Esophagus squamous epithelium (tissue), 4 donors: ENCODE measurements around the gene SMYD3.

Source experiments
- POLR2A ChIP-seq, 4 donors: fragments of 450-650 bp; IDR thresholded peaks; one replicate each; pipeline ENCODE4 v1.6.1; 2017; ENCODE audit warnings: antibody characterized with exemption in 4 of 4, mild to moderate bottlenecking in 4 of 4, moderate library complexity in 3 of 4
- TF ChIP-seq, protein P1 (sequence below), 6 experiments: fragments of 450-650 bp in 4 of 6; fragments of 200-600 bp in 2 of 6; sonication (generic) in 2 of 6; IDR thresholded peaks; one replicate each; pipeline ENCODE4 v1.5.1; 2016 to 2019; ENCODE audit warnings: antibody characterized with exemption in 6 of 6, mild to moderate bottlenecking in 4 of 6, moderate library complexity in 4 of 6

DNA sequence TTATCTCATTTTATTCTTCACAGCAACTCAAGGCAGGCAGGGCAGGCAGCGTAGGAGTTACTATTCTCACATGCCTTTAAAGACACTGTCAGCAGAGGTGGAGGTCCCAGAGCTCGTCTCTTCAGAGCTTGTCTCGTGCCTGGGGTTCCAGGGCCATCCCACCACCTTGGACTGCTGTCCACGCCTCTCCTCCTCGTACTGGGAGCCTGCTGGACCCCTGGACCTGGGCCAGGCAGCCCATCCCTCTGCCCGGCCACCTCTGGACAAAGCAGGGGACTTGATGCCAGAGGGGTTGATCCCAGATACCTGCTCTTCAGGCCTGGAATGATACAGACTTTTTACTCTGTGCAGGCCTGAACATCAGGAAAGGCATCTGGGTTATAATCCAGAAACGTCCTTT lies 805.4 kb downstream of the SMYD3 start:
- TF ChIP-seq, protein P1, sequence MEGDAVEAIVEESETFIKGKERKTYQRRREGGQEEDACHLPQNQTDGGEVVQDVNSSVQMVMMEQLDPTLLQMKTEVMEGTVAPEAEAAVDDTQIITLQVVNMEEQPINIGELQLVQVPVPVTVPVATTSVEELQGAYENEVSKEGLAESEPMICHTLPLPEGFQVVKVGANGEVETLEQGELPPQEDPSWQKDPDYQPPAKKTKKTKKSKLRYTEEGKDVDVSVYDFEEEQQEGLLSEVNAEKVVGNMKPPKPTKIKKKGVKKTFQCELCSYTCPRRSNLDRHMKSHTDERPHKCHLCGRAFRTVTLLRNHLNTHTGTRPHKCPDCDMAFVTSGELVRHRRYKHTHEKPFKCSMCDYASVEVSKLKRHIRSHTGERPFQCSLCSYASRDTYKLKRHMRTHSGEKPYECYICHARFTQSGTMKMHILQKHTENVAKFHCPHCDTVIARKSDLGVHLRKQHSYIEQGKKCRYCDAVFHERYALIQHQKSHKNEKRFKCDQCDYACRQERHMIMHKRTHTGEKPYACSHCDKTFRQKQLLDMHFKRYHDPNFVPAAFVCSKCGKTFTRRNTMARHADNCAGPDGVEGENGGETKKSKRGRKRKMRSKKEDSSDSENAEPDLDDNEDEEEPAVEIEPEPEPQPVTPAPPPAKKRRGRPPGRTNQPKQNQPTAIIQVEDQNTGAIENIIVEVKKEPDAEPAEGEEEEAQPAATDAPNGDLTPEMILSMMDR (IDR thresholded peaks at IDR 0.05): no peak
- TF ChIP-seq POLR2A (IDR thresholded peaks at IDR 0.05): no peak
